ENCODE data around the gene ISG20L2. TPM values are rescaled to one million over a fixed set of nuclear protein-coding genes. Genes with fewer than 3 reads are reported as not detected.
A peak's percentile ranks its signal among the peaks of the same experiment; 100 is the strongest.

The ISG20L2 gene
- total RNA-seq, 2 donors from 2014 or later = 15.0 to 19.8 TPM

DNA sequence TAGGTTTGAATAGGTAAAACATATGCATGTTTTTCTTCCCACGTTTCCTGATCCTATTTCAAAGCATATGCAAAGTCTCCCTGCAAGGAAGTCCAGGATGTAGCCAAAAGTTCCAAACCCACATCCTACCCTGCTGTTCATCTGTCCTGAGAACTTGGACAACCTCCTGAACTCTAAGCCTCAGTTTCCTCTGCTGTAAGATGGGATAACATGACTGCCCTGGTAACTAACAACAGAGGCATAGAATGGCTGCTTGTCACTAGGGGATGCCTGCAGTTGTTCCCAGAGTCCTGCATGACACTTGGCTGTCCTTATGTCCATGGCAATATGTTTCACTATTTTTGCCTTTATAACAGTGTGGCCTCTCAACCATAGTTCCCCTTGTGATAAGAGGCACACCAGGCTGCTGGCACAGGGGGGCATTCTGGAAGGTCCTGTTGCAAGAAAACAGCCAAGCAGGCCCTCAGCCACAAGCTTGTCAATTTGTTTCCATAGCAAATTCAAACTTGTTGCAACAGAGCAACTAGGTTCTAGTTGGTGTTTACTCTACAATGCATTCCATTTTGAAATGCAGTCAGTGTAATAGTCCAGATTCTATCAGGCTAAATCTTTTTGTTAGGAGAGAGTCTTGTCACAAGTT, 24.4 kb upstream of the ISG20L2 start:
- H3K27ac ChIP-seq = no peak overlapping the region

DNA sequence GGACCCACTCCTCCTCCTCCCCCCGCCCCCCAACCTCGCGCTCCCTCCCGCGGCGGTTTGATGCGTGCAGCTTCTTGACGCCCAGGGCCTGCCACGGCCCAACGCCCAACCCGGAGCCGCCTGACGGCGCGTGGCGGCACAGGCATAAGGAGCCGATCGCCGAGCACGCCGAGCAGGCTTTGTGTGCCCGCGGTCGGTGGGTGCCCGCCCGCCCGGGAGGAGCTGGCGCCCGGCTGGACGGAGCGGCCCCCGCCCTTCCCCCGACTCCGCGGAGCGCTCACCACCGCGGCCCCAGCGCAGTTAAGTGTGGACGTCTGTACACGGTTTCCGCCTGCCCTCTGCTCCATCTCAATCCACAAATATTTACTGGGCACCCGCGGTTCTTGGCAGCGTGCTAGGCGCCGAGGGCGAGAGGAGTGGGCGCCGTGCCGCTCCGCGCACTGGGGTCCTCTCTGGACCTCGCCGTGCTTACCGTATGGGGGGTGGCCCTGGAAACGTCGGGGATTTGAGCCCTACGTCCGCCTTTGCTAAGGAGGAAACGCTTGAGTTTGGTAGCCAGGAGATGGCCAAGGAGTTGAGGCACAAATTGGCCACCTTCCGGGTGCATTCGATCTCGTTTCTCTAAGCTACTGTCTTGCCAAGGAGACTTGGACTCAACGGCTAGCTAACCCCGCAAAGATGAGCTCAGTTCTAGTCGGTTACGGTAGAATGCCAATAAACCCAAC, 23.4 kb upstream of the ISG20L2 start:
- Histone ChIP-seq H3K27me3 (replicated peaks; ENCODE audit: insufficient read depth) (no peaks in the 10 kb centered on the region), H3K9me3 (no peaks in the 10 kb centered on the region), H3K36me3 (no peaks in the 10 kb centered on the region), H3K4me3 (peak overlapping the region; percentile 82), H3K27ac (peak overlapping the region; percentile 72 to 94), H3K4me1 (ENCODE audit: control insufficient read depth in 1 of 2, low read depth in 2 of 2) (peaks cover 33 to 41% of the 10 kb centered on the region in 2 donors)
- DNase-seq (ENCODE audit: low spot score) = peak; percentile 89
- ATAC-seq (ENCODE audit: insufficient number of reproducible peaks, low FRiP score, low read depth) = peak; percentile 83
- TF ChIP-seq, protein P1, sequence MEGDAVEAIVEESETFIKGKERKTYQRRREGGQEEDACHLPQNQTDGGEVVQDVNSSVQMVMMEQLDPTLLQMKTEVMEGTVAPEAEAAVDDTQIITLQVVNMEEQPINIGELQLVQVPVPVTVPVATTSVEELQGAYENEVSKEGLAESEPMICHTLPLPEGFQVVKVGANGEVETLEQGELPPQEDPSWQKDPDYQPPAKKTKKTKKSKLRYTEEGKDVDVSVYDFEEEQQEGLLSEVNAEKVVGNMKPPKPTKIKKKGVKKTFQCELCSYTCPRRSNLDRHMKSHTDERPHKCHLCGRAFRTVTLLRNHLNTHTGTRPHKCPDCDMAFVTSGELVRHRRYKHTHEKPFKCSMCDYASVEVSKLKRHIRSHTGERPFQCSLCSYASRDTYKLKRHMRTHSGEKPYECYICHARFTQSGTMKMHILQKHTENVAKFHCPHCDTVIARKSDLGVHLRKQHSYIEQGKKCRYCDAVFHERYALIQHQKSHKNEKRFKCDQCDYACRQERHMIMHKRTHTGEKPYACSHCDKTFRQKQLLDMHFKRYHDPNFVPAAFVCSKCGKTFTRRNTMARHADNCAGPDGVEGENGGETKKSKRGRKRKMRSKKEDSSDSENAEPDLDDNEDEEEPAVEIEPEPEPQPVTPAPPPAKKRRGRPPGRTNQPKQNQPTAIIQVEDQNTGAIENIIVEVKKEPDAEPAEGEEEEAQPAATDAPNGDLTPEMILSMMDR (IDR thresholded peaks at IDR 0.05) = peak; percentile 8

More for the DNA sequence above, 24.4 kb upstream of the ISG20L2 start:
- Histone ChIP-seq H3K4me1 (ENCODE audit: control insufficient read depth in 1 of 2, low read depth in 2 of 2) (peaks cover 27 to 34% of the 10 kb centered on the region in 2 donors), H3K27me3 (replicated peaks; ENCODE audit: insufficient read depth) (no peaks in the 10 kb centered on the region), H3K36me3 (no peaks in the 10 kb centered on the region), H3K4me3 (peak overlapping the region; percentile 82), H3K9me3 (no peaks in the 10 kb centered on the region)
- TF ChIP-seq, protein P1 (IDR thresholded peaks at IDR 0.05) = no peak
- ATAC-seq (ENCODE audit: insufficient number of reproducible peaks, low FRiP score, low read depth) (no peak), DNase-seq (ENCODE audit: low spot score) (no peak)

DNA sequence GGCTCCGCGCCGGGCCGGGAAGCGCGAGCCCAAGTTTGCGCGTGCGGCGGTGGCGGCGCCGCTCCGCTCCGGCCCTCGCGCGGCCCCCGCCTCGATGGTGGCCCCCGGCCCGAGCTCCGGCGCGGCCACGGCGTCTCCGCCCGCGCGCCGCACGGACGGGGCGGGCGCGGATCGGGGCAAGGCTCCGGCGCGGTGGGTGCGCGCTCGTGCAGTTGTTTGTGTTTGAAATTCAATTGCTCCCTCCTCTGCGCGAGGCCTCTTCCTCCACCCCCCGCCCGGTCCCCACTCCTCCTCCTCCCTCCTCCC, 22.8 kb upstream of the ISG20L2 start, which contains the start of gene HDGF:
Gene HDGF, minus strand, starts transcription at position 225 of the 306 bp plus-strand sequence. CDS start 246 bp downstream, outside the sequence.
- ATAC-seq (ENCODE audit: insufficient number of reproducible peaks, low FRiP score, low read depth) (no peak), DNase-seq (ENCODE audit: low spot score) (no peak)
- no peaks in the 10 kb centered on the region for H3K9me3 ChIP-seq
- H3K4me1 ChIP-seq (ENCODE audit: control insufficient read depth in 1 of 2, low read depth in 2 of 2) = peaks cover 34 to 42% of the 10 kb centered on the region in 2 donors
- H3K36me3 ChIP-seq = no peaks in the 10 kb centered on the region
- H3K4me3 ChIP-seq = peak within 1 kb of the TSS; percentile 82
- TF ChIP-seq, protein P1 (IDR thresholded peaks at IDR 0.05) = no peak
- H3K27me3 ChIP-seq (replicated peaks; ENCODE audit: insufficient read depth) = no peaks in the 10 kb centered on the region
- H3K27ac ChIP-seq = peak within 1 kb of the TSS; percentile 85 to 94

DNA sequence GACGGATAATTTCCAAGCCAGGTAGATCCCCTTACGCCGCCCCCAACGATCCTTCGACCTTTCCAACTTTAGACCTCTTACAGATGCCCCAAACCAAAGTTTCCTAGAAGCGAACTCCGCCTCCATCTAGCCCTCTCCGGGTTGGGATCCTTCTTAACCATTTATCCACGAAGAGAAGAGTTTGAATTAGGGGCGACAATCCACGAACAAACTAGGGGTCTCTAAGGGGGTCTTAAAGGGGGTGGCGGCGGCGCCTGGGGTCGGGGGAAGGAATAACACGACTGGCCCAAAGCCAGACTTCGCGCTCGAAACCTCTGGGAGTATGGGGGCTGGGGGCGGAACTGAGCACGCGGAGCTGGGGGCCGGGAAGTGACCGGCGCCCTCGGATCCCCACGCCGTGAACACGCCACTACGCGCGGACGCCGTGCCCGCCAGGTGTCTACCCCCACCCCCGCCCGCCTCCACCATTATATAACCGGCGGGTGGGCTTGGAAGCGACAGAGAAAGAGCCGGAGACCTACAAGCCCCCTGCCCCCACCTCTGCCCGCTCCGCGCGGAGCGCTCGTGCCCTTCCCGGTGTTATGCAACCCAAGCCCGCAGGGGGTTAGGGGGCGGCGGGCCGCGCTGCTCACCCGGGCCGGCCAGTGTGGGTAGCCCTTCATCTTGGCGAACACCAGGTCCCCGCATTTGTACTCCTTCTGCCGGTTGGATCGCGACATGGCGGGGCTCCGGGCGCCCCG, 22.3 kb upstream of the ISG20L2 start:
- H3K36me3 ChIP-seq = no peaks in the 10 kb centered on the region
- H3K4me1 ChIP-seq (ENCODE audit: control insufficient read depth in 1 of 2, low read depth in 2 of 2) = peaks cover 39 to 48% of the 10 kb centered on the region in 2 donors
- H3K27me3 ChIP-seq (replicated peaks; ENCODE audit: insufficient read depth) = no peaks in the 10 kb centered on the region
- ATAC-seq (ENCODE audit: insufficient number of reproducible peaks, low FRiP score, low read depth) (no peak), DNase-seq (ENCODE audit: low spot score) (no peak)
- no peaks in the 10 kb centered on the region for H3K9me3 ChIP-seq
- peak overlapping the region; percentile 82 for H3K4me3 ChIP-seq
- TF ChIP-seq, protein P1 (IDR thresholded peaks at IDR 0.05) = no peak
- H3K27ac ChIP-seq = peak overlapping the region; percentile 85 to 94

DNA sequence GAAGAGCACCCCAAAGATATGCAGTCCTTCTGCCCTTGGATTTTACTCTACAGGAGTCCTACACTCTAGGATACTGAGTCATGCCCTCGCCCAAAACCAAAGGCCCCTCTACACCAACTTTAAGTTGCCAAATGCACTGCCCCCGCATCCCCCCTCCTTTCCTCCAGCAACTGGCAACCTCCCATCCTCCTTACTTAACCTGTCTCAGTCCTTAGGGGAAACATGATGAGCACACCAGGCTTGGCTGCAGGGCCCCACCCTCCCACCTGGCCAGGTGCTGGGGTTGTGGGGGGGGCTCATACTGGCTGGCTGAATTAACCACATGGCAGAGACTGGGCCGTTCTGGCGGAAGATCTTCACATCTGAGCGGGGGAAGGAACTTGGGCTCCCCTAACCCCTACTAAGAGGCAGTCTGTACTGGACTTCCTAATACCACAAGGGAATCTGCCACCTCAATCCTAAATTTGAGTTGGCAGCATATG, 21.7 kb upstream of the ISG20L2 start:
- peaks cover 1% of the 10 kb centered on the region for H3K36me3 ChIP-seq
- peak overlapping the region; percentile 82 for H3K4me3 ChIP-seq
- H3K4me1 ChIP-seq (ENCODE audit: control insufficient read depth in 1 of 2, low read depth in 2 of 2) = peaks cover 42 to 54% of the 10 kb centered on the region in 2 donors
- no peaks in the 10 kb centered on the region for H3K27me3 ChIP-seq (replicated peaks; ENCODE audit: insufficient read depth)
- TF ChIP-seq, protein P1 (IDR thresholded peaks at IDR 0.05) = no peak
- no peak for DNase-seq (ENCODE audit: low spot score)
- no peak for ATAC-seq (ENCODE audit: insufficient number of reproducible peaks, low FRiP score, low read depth)
- peak overlapping the region; percentile 85 to 94 for H3K27ac ChIP-seq
- no peaks in the 10 kb centered on the region for H3K9me3 ChIP-seq

All from thoracic aorta (tissue), 2 donors.